HG02884 (cell line): ENCODE measurements around the gene KRTAP3-2.

Source experiments
- ATAC-seq: cut with Tn5 transposase; IDR thresholded peaks from one replicate; pipeline ENCODE4 v1.9.1; 2021; ENCODE audit warnings: mild to moderate bottlenecking, moderate library complexity; ENCODE audit not compliant: unreplicated experiment

Gene KRTAP3-2

DNA sequence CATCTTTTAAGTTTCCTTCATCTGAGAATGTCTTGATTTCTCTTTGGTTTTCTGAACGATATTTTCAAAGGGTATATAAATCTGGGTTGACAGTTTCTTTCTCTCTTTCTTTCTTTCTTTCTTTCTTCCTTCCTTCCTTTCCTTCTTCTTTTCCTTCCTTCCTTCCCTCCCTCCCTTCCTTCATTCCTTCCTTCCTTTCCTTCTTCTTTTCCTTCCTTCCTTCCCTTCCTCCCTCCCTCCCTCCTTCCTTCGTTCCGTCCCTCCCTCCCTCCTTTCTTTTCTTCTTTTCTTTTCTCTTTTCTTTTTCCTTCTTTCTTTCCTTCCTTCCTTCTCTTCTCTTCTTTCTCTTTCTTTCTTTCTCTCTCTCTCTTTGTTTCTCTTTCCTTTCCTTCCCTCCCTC, 25.3 kb downstream of the KRTAP3-2 start:
- ATAC-seq, result no peak

- ATAC-seq, result no peak
These were observed 32.1 kb downstream of the KRTAP3-2 start for GRCh38 chr17:40967582-40967981.

DNA sequence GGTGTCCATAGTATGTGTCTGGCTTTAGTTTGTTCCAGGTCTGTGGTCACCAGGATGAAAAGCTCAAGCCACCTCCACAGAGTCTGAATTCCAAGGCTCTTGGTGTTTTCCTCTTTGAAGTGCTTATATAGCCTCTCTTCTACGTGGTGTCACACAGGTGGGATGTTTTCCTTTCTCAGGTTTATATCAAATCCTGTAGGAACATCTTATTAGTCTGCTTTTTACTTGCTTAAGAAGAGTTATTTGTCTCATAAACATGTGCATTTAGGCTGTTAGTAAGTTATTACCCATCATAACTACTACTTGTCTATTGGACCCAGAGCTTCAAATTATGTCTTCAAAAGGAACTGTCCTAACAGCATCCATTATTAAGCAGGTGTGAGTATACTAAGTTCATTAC, 32.9 kb downstream of the KRTAP3-2 start, which contains the start of gene KRT39:
TSS of gene KRT39 (minus strand) at position 101 of the 400 bp plus-strand sequence. CDS start at position 9, 92 bp downstream.
- ATAC-seq, result no peak

DNA sequence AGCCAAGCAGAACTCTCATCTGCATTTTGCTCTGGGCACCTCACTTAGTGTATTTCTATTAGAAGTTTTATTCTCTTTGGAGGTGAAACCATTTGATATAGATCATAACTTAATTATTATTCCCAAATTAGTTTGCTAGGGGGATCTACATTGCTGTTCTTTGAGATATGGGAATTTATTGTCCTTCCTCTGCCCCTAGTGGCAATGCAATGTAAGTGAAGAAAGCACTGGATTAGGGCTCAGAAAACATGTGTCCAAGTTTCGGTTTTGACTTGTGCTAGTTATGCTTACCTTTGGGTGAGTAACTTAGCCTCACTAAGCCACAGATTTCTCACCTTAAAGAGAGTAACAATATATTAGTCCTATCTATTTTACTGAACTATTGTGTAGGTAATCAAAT, 35.9 kb downstream of the KRTAP3-2 start:
- ATAC-seq, result no peak

DNA sequence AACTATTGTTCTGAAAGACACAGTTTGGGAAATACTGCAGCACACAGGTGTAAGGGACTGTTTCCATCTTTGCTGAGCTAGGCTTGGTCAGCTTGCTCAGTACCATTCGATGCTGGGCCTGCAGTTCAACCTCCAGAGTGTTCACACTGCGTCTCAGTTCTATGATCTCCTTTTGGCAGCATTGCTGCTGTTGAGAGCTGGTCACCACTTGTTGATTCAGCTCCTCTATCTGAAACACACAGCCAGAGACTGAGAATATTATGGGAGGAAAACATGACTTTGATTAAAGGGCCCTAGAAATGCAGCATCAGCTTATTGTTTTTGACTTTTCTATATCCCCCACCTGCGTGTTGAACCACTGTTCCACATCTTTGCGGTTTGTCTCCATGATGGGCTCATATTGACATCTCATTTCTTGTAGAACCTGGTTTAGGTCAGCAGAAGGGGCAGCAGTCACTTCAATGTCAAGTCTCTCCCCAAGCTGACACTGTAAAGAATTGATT, 37.6 kb downstream of the KRTAP3-2 start:
- no peak for ATAC-seq

DNA sequence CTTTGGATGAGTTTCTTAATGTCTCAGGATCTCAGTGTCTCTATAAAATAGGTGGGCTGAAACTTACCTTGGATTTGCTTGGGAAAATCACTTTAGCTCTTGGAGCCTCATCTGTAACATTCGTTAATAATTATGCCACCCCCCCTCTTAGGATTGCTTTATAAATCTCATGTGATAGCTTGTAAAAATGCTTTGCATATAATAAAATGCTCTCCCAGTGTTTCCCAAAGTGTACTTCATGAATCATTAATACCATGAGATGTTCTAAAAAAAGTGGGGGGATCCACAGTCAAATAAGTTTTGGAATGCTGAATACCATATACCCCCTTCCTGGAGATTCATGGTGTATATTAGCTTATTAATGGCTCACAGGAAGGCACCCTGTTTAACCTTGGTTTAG, 38.1 kb downstream of the KRTAP3-2 start:
- no peak for ATAC-seq

- no peak for ATAC-seq
These were observed 39.6 kb downstream of the KRTAP3-2 start for GRCh38 chr17:40960144-40960543.

DNA sequence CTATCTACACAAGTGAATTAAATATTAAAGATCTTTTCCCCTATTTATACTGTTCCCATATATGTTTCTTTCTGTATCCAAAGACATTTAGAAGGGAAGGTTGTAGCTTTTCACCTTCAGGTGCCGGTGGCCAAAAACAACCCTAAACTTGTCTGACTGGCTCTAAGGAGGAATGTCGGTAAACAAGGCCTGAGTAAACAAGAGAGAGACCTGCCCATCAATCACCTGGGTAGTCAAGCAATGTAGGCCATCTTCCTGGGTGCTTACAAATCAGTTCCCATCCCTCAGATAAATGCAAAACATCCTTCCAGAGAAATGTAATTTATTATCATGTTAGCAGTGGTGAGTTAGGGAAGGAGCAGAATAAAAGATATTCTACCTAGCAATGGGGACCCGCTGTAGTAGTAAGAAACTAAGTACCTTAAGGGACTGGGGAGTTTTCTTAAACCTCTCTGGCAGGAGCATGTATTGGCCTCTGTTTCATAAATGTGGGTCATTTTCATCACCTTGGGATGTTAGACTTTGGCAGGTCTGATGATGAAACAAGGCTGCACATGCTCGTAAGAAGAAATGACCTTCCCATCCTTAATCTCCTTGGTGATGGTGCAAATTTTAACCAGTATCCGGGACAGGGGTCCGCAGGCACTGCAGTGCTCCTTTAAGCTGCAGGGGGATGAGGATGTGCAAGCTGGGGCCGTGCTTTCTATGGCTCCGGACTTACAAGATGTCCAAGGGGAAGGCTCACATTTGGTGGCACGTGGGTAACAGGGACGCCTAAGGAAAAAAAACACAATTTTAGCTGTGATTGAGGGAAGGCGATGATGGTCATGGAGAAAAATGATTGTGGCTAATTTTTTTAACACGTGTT, 41.4 kb downstream of the KRTAP3-2 start:
- ATAC-seq, result no peak

DNA sequence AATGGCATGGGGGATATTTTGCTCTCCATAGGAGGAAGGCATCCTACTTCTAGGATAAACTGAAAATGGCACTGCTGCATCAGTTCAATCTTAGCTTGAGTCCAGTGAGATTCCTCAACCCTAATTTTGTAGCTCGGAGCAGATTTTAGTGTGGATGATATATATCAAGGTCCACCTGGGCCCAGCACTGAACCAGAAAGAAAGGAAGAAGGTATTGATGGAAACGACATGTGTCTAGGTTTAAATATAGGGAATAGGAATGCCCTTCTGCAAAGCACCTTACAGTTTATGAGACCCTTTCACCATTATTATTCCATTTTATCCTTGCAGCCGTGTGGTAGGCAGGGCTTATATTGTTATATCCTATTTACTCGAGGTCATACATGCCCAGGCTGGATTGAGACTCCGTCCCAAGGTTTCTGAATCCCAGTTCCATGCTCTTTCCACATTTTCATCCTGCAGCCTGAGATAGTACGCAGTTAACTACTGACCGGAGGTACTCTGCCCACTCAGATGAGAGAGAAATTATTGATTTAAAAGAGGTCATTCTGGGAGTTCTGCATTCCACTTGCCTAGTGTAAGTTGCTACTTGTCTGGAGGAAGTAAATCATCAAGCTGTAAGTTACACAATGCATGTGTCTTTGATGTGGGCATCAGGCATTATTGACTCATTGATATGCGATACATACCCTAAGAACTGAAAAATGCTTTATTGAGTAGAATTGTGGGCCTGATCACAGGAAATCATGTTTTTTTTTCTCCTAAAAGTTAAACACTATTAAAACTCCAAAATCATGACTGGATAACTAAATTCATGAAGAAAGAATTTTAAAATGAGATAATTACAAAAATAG, 43.1 kb downstream of the KRTAP3-2 start:
- no peak for ATAC-seq

DNA sequence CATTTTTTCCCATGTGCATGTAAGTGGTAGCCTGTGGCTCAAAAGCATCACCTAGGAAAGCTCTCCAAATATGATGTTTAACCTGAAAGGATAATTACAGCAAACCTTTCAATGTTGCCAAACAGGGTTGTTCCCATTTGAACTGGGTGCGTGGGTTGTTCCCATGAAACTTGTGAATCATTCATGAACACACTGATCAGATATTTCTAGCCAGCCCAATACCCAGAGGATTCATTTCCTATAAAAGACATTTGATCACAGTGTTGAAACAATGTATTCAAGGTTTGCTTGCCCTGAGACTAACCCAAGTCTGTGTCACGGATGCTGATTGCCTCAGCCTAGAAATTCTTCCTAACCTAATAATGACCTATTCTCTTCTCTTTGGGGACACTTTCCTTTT, 45.8 kb downstream of the KRTAP3-2 start:
- no peak for ATAC-seq

GRCh38 chr17:40952661-40953060, 47.0 kb downstream of the KRTAP3-2 start:
- ATAC-seq, result no peak

- ATAC-seq, result no peak
These were observed 47.6 kb downstream of the KRTAP3-2 start for GRCh38 chr17:40952154-40952553.

DNA sequence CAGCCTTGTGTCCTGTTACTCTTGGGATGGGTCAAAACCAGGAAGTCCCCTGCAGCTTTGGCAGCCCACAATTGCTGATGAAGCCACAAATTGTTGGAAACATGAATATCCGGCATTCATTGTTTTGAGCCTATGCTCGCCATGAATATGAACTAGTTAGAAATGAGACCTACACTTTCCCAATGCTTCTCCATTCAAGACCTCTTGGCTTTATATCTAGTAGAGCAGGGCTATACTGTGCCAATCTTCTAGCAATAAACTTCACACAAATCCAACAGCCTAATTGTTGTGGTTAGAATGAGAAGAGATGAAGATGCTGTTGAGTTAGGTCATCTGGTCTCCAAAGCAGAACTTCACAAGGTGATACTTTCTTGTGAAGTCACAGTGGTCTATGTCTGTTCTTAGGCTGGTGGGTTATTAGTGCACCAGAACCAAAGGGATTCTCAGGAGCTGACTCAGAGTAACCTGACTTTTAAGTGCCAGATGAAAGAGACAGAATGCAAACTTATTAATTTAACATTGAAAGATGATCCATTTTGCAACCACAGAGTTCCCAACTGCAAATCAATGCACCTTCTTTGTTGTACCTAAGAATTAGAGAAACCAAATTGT, 48.6 kb downstream of the KRTAP3-2 start:
- ATAC-seq, result no peak

DNA sequence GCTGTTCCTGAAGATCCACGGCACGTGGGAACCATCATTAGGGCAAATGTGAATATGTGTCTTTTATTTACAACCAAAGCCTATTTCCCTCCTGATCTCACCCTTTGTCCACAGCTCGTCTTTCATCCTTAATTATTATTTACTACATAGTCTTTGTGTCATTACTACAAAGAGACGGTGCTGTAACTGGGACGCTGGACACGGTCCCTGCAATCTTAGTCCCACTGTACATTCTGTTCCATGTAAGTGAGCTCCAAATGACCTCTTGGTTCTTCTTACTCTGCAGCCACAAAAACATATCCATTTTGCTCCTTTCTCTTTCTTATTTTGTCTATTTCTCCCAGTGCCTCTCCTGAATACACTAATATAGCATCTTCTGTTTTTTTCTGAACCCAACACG, 49.5 kb downstream of the KRTAP3-2 start:
- no peak for ATAC-seq

- ATAC-seq, result no peak
These were observed 50.3 kb downstream of the KRTAP3-2 start for GRCh38 chr17:40949418-40949817.
